GM19467 (cell line): ENCODE data around the gene KLRC1.
"Not testable (repeated sequence)": the region's sequence is repeated elsewhere in the genome, so short reads cannot be mapped to it uniquely, and the experiment has no call there.

Experiments used
- ATAC-seq: cut with Tn5 transposase; IDR thresholded peaks from one replicate; pipeline ENCODE4 v1.9.1; 2021; ENCODE audit warnings: mild to moderate bottlenecking, moderate library complexity; ENCODE audit not compliant: unreplicated experiment

The KLRC1 gene

GRCh38 chr12:10453156-10453555 lies at the start of gene KLRC1:
KLRC1 (minus strand) TSS chr12:10453377; CDS start chr12:10451156, 2,221 bp downstream.
- no peak for ATAC-seq

- ATAC-seq = no peak
Observed at GRCh38 chr12:10501030-10501429, 47.9 kb upstream of the KLRC1 start.

DNA sequence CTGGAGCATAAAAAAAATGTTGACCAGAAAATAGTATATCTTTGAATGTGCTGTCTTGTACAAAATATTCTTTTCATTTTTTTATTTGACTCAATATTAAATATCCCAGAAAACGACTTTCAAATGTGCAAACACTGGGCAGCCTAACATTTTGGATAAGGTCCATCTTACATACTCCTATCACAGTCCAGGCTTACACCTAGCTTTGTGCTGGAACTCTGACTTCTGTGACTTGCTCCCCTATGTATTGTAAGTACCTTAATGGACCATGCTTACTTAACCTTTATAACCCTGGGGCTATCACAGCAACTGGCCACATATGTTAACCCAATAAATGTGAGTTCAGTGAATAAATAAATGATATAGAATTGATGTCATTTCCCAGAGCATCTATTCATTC lies 44.9 kb upstream of the KLRC1 start:
- no peak for ATAC-seq

- no peak for ATAC-seq
Observed at GRCh38 chr12:10497602-10498001, 44.4 kb upstream of the KLRC1 start.

DNA sequence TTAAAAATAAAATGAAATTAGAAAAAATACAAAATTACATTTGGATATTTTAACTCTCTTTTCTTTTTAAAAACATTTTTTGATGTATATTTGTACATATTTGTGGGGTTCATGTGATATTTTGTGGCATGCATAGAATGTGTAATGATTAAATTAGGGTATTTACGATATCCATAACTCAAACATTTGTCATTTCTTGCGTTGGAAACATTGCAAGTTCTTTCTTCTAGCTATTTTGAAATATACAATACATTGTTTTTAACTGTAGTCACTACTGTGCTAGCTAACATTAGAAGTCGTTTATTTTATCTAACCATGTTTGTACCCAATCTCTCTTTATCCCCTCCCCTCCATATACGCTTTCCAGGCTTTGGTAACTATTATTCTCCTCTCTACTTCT lies 38.6 kb upstream of the KLRC1 start:
- no peak for ATAC-seq

DNA sequence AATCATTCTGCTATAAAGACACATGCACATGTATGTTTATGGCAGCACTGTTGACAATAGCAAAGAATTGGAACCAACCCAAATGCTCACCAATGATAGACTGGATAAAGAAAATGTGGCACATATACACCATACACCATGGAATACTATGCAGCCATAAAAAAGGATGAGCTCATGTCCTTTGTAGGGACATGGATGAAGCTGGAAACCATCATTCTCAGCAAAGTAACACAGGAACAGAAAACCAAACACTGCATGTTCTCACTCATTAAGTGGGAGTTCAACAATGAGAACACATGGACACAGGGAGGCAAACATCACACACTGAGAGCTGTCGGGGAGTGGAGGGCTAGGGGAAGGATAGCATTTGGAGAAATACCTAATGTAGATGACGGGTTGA lies 34.2 kb upstream of the KLRC1 start:
- not testable (repeated sequence) for ATAC-seq

DNA sequence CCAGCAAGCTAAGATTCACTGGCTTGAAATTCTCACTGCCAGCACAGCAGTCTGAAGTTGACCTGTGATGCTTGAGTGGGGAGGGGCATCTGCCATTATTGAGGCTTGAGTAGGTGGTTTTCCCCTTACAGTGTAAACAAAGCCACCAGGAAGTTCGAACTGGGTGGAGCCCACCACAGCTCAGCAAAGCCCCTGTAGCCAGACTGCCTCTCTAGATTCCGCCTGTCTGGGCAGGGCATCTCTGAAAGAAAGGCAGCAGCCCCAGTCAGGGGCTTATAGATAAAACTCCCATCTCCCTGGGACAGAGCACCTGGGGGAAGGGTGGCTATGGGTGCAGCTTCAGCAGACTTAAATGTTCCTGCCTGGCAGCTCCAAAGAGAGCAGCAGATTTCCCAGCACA lies 28.7 kb upstream of the KLRC1 start:
- ATAC-seq = not testable (repeated sequence)

DNA sequence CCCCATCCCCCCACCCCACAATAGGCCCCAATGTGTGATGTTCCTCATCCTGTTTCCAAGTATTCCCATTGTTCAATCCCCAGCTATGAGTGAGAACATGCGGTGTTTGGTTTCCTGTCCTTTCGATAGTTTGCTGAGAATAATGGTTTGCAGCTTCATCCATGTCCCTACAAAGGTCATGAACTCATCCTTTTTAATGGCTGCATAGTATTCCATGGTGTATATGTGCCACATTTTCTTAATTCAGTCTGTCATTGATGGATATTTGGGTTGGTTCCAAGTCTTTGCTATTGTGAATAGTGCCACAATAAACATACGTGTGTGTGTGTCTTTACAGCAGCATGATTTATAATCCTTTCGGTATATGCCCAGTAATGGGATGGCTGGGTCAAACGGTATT lies 19.6 kb upstream of the KLRC1 start:
- ATAC-seq = not testable (repeated sequence)

- no peak for ATAC-seq
Observed at GRCh38 chr12:10469701-10470100, 16.5 kb upstream of the KLRC1 start.

GRCh38 chr12:10466311-10466710 lies 13.1 kb upstream of the KLRC1 start:
- ATAC-seq = no peak

DNA sequence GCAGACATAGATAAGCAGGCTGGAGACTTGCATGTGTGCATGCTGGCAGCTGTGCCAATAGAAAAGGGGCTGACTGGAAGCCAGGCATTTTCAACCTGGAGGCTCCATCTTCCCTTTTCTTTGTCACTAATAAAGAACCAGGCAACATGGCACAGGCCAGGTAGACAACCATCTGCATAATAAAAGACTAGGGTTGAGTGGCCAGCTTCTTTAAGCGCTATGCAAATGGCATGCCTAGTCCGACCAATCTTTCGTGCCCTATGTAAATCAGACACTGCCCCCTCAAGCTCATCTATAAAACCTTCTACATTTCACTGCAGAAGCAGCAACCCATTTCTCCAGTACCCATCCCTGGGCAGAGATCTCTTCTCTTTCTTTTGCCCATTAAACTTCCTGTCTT lies 4.6 kb upstream of the KLRC1 start:
- ATAC-seq = no peak

GRCh38 chr12:10456856-10457255 lies 3.7 kb upstream of the KLRC1 start:
- ATAC-seq = no peak

DNA sequence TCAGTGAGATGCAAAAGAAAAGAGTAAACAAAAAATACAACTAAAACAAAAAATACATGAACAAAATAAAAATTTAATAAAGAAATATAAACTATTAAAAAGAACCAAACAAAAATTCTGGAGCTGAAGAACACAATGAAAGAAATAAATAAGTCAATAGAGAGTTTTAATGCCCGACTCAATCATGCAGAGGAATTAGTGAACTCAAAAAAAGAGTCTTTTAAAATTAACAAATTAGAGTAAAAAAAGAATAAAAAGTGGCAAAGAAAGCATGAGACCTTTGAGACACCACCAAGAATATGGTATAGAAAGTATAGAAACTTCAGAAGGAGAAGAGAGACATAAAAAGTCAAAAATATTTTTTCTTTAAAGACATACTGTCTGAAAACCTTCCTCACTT lies 2.6 kb upstream of the KLRC1 start:
- no peak for ATAC-seq

DNA sequence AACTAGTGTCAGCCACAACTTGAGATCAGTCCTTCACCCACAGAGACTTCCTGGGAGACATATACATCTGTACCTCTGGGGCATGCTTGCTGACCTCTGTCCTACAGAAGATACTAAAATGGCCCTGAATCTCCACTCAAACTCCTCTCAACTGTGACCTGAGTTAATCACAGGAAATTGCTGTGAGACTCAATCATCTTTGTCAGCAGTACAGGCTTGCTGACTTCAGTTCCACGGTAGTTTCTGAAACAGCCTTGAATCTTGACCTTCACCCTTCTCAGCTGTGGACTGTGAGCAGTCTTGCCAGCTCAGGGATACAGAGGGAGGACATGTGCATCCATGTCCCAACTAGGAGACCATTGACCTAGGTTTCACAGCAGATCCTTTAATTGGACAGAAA lies 1.4 kb upstream of the KLRC1 start:
- ATAC-seq = no peak

DNA sequence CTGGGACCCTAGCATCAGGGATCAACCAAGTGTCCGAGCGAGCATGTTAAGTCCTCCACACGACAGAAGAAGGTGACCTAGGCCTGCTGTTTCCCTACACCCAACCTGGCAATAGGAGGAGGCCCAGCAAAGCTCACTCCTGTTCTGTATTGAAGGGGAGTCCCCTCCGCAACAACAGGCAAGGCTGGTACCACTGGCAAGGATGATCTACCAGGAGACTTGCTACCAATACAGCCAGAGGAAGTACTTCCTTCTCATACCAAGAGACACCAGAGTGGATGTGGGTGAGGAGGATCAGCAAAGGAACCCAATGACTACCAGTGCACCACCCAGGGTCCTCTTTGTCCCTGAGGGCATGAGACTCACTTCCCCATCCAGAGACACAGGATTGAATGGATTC lies 4.9 kb downstream of the KLRC1 start:
- no peak for ATAC-seq

- not testable (repeated sequence) for ATAC-seq
Observed at GRCh38 chr12:10446052-10446451, 7.1 kb downstream of the KLRC1 start.

DNA sequence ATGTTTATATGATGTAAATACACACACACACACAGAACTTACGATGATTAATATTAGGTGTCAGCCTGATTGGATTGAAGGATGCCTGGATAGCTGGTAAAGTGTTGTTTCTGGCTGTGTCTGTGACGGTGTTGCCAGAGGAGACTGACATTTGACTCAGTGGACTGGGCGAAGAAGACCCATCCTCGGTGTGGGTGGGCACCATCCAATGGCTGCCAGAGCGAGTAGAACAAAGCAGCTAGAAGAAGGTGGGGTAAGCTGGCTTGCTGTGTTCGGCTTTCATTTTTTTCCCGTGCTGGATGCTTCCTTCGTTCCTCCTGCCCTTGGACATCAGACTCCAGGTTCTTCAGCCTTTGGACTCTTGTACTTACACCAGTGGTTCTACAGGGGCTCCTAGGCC lies 12.0 kb downstream of the KLRC1 start:
- ATAC-seq = not testable (repeated sequence)

- ATAC-seq = not testable (repeated sequence)
Observed at GRCh38 chr12:10439608-10440274, 13.4 kb downstream of the KLRC1 start.

- not testable (repeated sequence) for ATAC-seq
Observed at GRCh38 chr12:10437601-10438000, 15.6 kb downstream of the KLRC1 start.

DNA sequence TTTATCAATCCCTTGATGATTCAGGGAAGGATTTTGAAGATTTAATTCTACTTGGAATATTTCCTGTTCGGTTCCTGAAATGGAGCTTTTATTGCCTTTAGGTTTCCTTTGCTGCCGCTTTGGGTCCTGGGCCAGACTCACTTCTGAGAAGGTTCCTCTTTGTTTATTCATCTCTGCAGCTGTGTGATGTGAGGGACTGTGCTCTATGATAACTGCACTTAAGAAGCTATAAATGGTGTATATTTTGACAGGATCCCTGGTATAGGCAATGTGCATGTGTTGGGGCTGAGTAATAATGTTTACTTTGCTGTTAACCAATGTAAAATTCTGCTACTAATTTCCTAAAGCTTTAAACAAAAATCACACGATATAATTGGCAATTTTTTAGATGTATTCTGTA lies 17.4 kb downstream of the KLRC1 start, which contains the start of gene KLRC2:
TSS of gene KLRC2 (minus strand) at position 195 of the 400 bp plus-strand sequence. CDS start at position 171, 24 bp downstream.
- ATAC-seq = not testable (repeated sequence)

- not testable (repeated sequence) for ATAC-seq
Observed at GRCh38 chr12:10430623-10431022, 22.6 kb downstream of the KLRC1 start.

DNA sequence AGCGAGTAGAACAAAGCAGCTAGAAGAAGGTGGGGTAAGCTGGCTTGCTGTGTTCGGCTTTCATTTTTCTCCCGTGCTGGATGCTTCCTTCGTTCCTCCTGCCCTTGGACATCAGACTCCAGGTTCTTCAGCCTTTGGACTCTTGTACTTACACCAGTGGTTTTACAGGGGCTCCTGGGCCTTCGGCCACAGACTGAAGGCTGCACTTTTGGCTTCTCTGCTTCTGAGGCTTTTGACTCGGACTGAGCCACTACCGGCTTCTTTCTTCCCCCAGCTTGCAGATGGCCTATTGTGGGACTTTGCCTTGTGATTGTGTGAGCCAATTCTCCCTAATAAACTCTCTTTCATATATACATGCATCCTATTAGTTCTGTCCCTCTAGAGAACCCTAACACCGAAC lies 27.2 kb downstream of the KLRC1 start:
- not testable (repeated sequence) for ATAC-seq
